ENCODE results near the gene NR4A1. TPM values are rescaled to one million over a fixed set of nuclear protein-coding genes. Genes with fewer than 3 reads are reported as not detected.

NR4A1 gene
- total RNA-seq, 1 experiment from 2014 or later, result 26.9 TPM

- peaks cover 63% of the 10 kb centered on the region for H3K4me1 ChIP-seq (ENCODE audit: low read length)
- peak overlapping the region; percentile 48; the same call in 1 of the 2 replicates for H2AFZ ChIP-seq (ENCODE audit: low read length)
- no peaks in the 10 kb centered on the region for H3K9me2 ChIP-seq (replicated peaks; ENCODE audit: insufficient read depth, low read length)
- H3K9me3 ChIP-seq (ENCODE audit: low read length), result no peaks in the 10 kb centered on the region
- H3K27ac ChIP-seq (ENCODE audit: low read length), result no peak overlapping the region
- H3K9ac ChIP-seq (ENCODE audit: low read length), result peak overlapping the region; percentile 59; the same call in 1 of the 2 replicates
- no peaks in the 10 kb centered on the region for H3K79me2 ChIP-seq (ENCODE audit: low read length)
- no peak for DNase-seq
- H3K4me2 ChIP-seq (ENCODE audit: low read depth, low read length, poor library complexity, severe bottlenecking), result peak overlapping the region; percentile 71
- no peaks in the 10 kb centered on the region for H4K20me1 ChIP-seq (ENCODE audit: insufficient read depth, low read depth, low read length)
- 0 out of 2 replicates have a peak, but pooled peaks cover 2% of the 10 kb centered on the region for H3K27me3 ChIP-seq (ENCODE audit: low read length)
- no peaks in the 10 kb centered on the region for H3K36me3 ChIP-seq (ENCODE audit: insufficient read depth, low read length)
- peak overlapping the region; percentile 60; the same call in 1 of the 2 replicates for H3K4me3 ChIP-seq (ENCODE audit: low read length)
These were observed 27.1 kb upstream of the NR4A1 start for GRCh38 chr12:52023976-52024688.

- Histone ChIP-seq H3K9me2 (replicated peaks; ENCODE audit: insufficient read depth, low read length) (no peaks in the 10 kb centered on the region), H3K4me3 (ENCODE audit: low read length) (no peak overlapping the region), H3K4me1 (ENCODE audit: low read length) (peaks cover 66% of the 10 kb centered on the region), H3K27ac (ENCODE audit: low read length) (no peak overlapping the region), H3K36me3 (ENCODE audit: insufficient read depth, low read length) (no peaks in the 10 kb centered on the region), H4K20me1 (ENCODE audit: insufficient read depth, low read depth, low read length) (no peaks in the 10 kb centered on the region), H3K27me3 (ENCODE audit: low read length) (0 out of 2 replicates have a peak, but pooled peaks cover 2% of the 10 kb centered on the region), H3K79me2 (ENCODE audit: low read length) (no peaks in the 10 kb centered on the region), H2AFZ (ENCODE audit: low read length) (no peak overlapping the region), H3K4me2 (ENCODE audit: low read depth, low read length, poor library complexity, severe bottlenecking) (no peak overlapping the region), H3K9me3 (ENCODE audit: low read length) (no peaks in the 10 kb centered on the region), H3K9ac (ENCODE audit: low read length) (no peak overlapping the region)
- no peak for DNase-seq
These were observed 26.4 kb upstream of the NR4A1 start for GRCh38 chr12:52024845-52025230.

- Histone ChIP-seq H3K79me2 (ENCODE audit: low read length) (no peaks in the 10 kb centered on the region), H3K4me3 (ENCODE audit: low read length) (peak overlapping the region; percentile 59; the same call in 1 of the 2 replicates), H3K4me1 (ENCODE audit: low read length) (peaks cover 61% of the 10 kb centered on the region), H3K9ac (ENCODE audit: low read length) (peak overlapping the region; percentile 64; the same call in 1 of the 2 replicates), H3K36me3 (ENCODE audit: insufficient read depth, low read length) (no peaks in the 10 kb centered on the region), H3K27ac (ENCODE audit: low read length) (peak overlapping the region; percentile 6; the same call in 1 of the 2 replicates), H3K9me3 (ENCODE audit: low read length) (no peaks in the 10 kb centered on the region), H3K27me3 (ENCODE audit: low read length) (0 out of 2 replicates have a peak, but pooled peaks cover 2% of the 10 kb centered on the region), H3K4me2 (ENCODE audit: low read depth, low read length, poor library complexity, severe bottlenecking) (peak overlapping the region; percentile 77), H3K9me2 (replicated peaks; ENCODE audit: insufficient read depth, low read length) (no peaks in the 10 kb centered on the region), H2AFZ (ENCODE audit: low read length) (no peak overlapping the region), H4K20me1 (ENCODE audit: insufficient read depth, low read depth, low read length) (no peaks in the 10 kb centered on the region)
- no peak for DNase-seq
These were observed 25.0 kb upstream of the NR4A1 start for GRCh38 chr12:52026263-52026662.

GRCh38 chr12:52027085-52027843, 24.0 kb upstream of the NR4A1 start:
- Histone ChIP-seq H3K4me2 (ENCODE audit: low read depth, low read length, poor library complexity, severe bottlenecking) (no peak overlapping the region), H3K79me2 (ENCODE audit: low read length) (no peaks in the 10 kb centered on the region)
- peak; percentile 65 for DNase-seq

DNA sequence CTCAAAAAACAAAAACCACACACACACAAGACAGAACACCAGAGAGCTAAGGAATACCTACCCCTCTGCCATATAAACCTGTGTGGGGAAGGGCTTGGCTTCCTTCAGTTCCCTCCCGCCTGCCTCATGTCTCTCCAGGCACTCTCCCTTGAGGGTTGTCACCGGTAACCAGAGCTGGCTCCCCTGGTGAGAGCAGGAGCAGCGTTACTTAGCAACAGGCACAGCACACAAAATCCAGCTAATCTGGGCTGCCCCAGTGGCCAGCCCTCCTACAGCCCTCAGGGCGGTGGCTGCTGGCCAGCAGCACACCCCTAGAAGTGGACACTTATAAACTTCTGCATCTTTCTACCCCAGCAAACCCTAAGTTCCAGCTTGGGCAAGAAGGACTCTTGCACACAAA, 21.6 kb upstream of the NR4A1 start:
- Histone ChIP-seq H3K27ac (ENCODE audit: low read length) (no peak overlapping the region), H3K9me3 (ENCODE audit: low read length) (no peaks in the 10 kb centered on the region), H3K4me1 (ENCODE audit: low read length) (peaks cover 56% of the 10 kb centered on the region), H3K36me3 (ENCODE audit: insufficient read depth, low read length) (no peaks in the 10 kb centered on the region), H3K27me3 (ENCODE audit: low read length) (no peaks in the 10 kb centered on the region), H4K20me1 (ENCODE audit: insufficient read depth, low read depth, low read length) (no peaks in the 10 kb centered on the region), H3K4me3 (ENCODE audit: low read length) (peak overlapping the region; percentile 29; the same call in 1 of the 2 replicates), H3K9me2 (replicated peaks; ENCODE audit: insufficient read depth, low read length) (no peaks in the 10 kb centered on the region), H2AFZ (ENCODE audit: low read length) (no peak overlapping the region), H3K9ac (ENCODE audit: low read length) (peak overlapping the region; percentile 32; the same call in 1 of the 2 replicates), H3K4me2 (ENCODE audit: low read depth, low read length, poor library complexity, severe bottlenecking) (peak overlapping the region; percentile 54), H3K79me2 (ENCODE audit: low read length) (no peaks in the 10 kb centered on the region)
- DNase-seq, result peak; percentile 83

More at GRCh38 chr12:52027085-52027843, 24.0 kb upstream of the NR4A1 start:
- no peak overlapping the region for H3K4me3 ChIP-seq (ENCODE audit: low read length)
- H3K9ac ChIP-seq (ENCODE audit: low read length), result peak overlapping the region; percentile 32
- H3K27me3 ChIP-seq (ENCODE audit: low read length), result 0 out of 2 replicates have a peak, but pooled peaks cover 2% of the 10 kb centered on the region
- 0 out of 2 replicates have a peak overlapping the region, but pooled peaks have one; percentile 4 for H3K27ac ChIP-seq (ENCODE audit: low read length)
- H3K4me1 ChIP-seq (ENCODE audit: low read length), result peaks cover 54% of the 10 kb centered on the region
- H3K9me3 ChIP-seq (ENCODE audit: low read length), result no peaks in the 10 kb centered on the region
- H3K36me3 ChIP-seq (ENCODE audit: insufficient read depth, low read length), result no peaks in the 10 kb centered on the region
- no peaks in the 10 kb centered on the region for H4K20me1 ChIP-seq (ENCODE audit: insufficient read depth, low read depth, low read length)
- no peaks in the 10 kb centered on the region for H3K9me2 ChIP-seq (replicated peaks; ENCODE audit: insufficient read depth, low read length)
- H2AFZ ChIP-seq (ENCODE audit: low read length), result no peak overlapping the region

DNA sequence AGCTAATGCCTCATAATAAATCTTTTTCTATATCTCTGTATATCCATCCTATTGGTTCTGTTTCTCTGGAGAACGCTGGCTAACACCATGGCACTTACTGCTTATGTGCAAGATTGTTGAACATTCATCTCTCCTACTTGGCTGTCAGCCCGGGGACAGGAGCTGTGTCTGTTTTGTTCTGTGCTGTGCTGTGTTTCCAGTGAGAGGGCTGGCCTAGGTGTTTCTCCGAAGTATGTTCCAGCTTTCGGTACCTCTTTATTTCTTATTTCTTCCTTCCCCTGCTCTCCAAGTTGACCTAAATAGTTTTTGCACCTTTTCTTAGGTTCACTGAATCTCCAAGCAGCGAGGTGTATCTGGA, 18.8 kb upstream of the NR4A1 start:
- Histone ChIP-seq H2AFZ (ENCODE audit: low read length) (peak overlapping the region; percentile 95), H3K27me3 (ENCODE audit: low read length) (no peaks in the 10 kb centered on the region), H3K9me3 (ENCODE audit: low read length) (no peaks in the 10 kb centered on the region), H3K36me3 (ENCODE audit: insufficient read depth, low read length) (no peaks in the 10 kb centered on the region), H3K9ac (ENCODE audit: low read length) (peak overlapping the region; percentile 57), H4K20me1 (ENCODE audit: insufficient read depth, low read depth, low read length) (no peaks in the 10 kb centered on the region), H3K4me2 (ENCODE audit: low read depth, low read length, poor library complexity, severe bottlenecking) (peak overlapping the region; percentile 91), H3K9me2 (replicated peaks; ENCODE audit: insufficient read depth, low read length) (no peaks in the 10 kb centered on the region), H3K79me2 (ENCODE audit: low read length) (no peaks in the 10 kb centered on the region), H3K4me1 (ENCODE audit: low read length) (peaks cover 45% of the 10 kb centered on the region), H3K4me3 (ENCODE audit: low read length) (peak overlapping the region; percentile 68; the same call in 1 of the 2 replicates), H3K27ac (ENCODE audit: low read length) (no peak overlapping the region)
- DNase-seq, result no peak

- Histone ChIP-seq H3K4me1 (ENCODE audit: low read length) (peaks cover 44% of the 10 kb centered on the region), H3K79me2 (ENCODE audit: low read length) (no peaks in the 10 kb centered on the region), H3K4me2 (ENCODE audit: low read depth, low read length, poor library complexity, severe bottlenecking) (peak overlapping the region; percentile 91), H3K27ac (ENCODE audit: low read length) (peak overlapping the region; percentile 36; the same call in 1 of the 2 replicates), H3K9me2 (replicated peaks; ENCODE audit: insufficient read depth, low read length) (no peaks in the 10 kb centered on the region), H4K20me1 (ENCODE audit: insufficient read depth, low read depth, low read length) (no peaks in the 10 kb centered on the region), H3K27me3 (ENCODE audit: low read length) (no peaks in the 10 kb centered on the region), H3K36me3 (ENCODE audit: insufficient read depth, low read length) (no peaks in the 10 kb centered on the region), H2AFZ (ENCODE audit: low read length) (peak overlapping the region; percentile 95), H3K4me3 (ENCODE audit: low read length) (peak overlapping the region; percentile 68), H3K9ac (ENCODE audit: low read length) (peak overlapping the region; percentile 77), H3K9me3 (ENCODE audit: low read length) (no peaks in the 10 kb centered on the region)
- peak; percentile 97 for DNase-seq
These were observed 18.3 kb upstream of the NR4A1 start for GRCh38 chr12:52032804-52033445.

Data from Karpas-422 (cell line).